ENCODE measurements around the gene CERKL.

DNA sequence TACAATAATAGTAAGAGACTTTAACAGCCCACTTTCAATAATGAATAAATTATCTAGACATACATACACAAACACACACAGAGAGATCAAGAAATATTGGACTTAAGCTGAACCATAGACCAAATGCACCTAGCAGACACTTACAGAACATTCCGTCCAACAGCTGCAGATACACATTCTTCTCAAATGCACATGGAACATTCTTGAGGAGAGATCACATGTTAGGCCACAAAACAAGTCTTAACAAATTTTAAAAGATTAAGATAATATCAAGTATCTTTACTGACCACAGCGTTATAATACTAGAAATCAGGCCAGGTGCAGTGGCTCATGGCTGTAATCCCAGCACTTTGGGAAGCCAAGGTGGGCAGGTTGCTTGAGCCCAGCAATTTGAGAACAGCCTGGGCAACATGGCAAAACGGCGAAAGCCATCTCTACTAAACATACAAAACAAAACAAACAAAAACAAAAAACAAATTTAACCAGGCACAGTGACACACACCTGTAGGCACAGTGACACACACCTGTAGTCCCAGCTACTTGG is 7.4 kb downstream of the CERKL start:
- no peak for TF ChIP-seq TAF1 (IDR thresholded peaks at IDR 0.05; ENCODE audit: low read depth)
- TF ChIP-seq RAD21 (IDR thresholded peaks at IDR 0.05; ENCODE audit: low read depth), result no peak
- no peak for TF ChIP-seq TEAD4 (IDR thresholded peaks at IDR 0.05)
- no peak for TF ChIP-seq FOXM1 (IDR thresholded peaks at IDR 0.05; ENCODE audit: borderline replicate concordance, low read depth)
- no peak for TF ChIP-seq USF1 (IDR thresholded peaks at IDR 0.05)
- no peak for TF ChIP-seq EGR1 (IDR thresholded peaks at IDR 0.05)
- no peak for TF ChIP-seq EP300 (IDR thresholded peaks at IDR 0.05; ENCODE audit: borderline replicate concordance)
- TF ChIP-seq YY1 (IDR thresholded peaks at IDR 0.05; ENCODE audit: low read depth), result no peak
- TF ChIP-seq ZBTB7A (IDR thresholded peaks at IDR 0.05; ENCODE audit: low read depth), result no peak
